OCI-LY1 (cell line): ENCODE measurements around the gene SWAP70.

Source experiments
- EZH2 ChIP-seq: fragments of 200-600 bp; sonication (generic), shearing (Covaris generic); IDR thresholded peaks from 2 replicates; pipeline ENCODE4 v1.8.0; 2017; ENCODE audit warnings: borderline replicate concordance, mixed run types, mild to moderate bottlenecking, antibody characterized with exemption, low read length, moderate library complexity, mixed read lengths
- TF ChIP-seq, protein P1 (sequence below): fragments of 200-600 bp; sonication (generic), shearing (Covaris generic); IDR thresholded peaks from 2 replicates; pipeline ENCODE4 v1.5.1; 2017; ENCODE audit warnings: mild to moderate bottlenecking, antibody characterized with exemption, low read length, moderate library complexity, mixed read lengths

DNA sequence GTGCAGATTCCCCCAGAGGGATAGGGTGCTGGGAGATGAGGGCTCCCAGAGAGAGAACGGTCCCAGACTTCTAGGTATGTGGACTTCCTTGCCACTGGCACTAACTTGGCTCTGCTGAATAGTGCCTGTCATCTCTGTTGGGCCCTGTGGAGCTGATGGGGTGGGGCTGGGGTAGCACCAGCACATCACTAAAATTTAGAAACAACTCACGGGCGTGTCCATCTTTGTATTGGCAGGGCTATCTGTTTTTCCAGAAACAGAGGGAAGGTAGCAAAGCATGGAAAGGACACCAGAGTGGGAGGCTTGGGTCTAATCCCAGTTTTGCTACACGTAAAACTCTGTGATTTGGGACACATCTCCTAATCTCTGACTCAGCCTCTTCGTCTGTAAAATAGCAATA is 25.8 kb downstream of the SWAP70 start:
- TF ChIP-seq, protein P1, sequence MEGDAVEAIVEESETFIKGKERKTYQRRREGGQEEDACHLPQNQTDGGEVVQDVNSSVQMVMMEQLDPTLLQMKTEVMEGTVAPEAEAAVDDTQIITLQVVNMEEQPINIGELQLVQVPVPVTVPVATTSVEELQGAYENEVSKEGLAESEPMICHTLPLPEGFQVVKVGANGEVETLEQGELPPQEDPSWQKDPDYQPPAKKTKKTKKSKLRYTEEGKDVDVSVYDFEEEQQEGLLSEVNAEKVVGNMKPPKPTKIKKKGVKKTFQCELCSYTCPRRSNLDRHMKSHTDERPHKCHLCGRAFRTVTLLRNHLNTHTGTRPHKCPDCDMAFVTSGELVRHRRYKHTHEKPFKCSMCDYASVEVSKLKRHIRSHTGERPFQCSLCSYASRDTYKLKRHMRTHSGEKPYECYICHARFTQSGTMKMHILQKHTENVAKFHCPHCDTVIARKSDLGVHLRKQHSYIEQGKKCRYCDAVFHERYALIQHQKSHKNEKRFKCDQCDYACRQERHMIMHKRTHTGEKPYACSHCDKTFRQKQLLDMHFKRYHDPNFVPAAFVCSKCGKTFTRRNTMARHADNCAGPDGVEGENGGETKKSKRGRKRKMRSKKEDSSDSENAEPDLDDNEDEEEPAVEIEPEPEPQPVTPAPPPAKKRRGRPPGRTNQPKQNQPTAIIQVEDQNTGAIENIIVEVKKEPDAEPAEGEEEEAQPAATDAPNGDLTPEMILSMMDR = no peak
- TF ChIP-seq EZH2 = no peak
